Measurements from ENCODE around the gene ZNF165.
A peak's percentile ranks its signal among the peaks of the same experiment; 100 is the strongest.

ZNF165 gene

GRCh38 chr6:28115799-28116198 lies 35.4 kb downstream of the ZNF165 start:
- TF ChIP-seq SIN3A (IDR thresholded peaks at IDR 0.05; ENCODE audit: borderline replicate concordance, insufficient read depth, low read length) (no peak), FOXP2 (optimal IDR thresholded peaks at IDR 0.05; ENCODE audit: borderline replicate concordance, extremely low read depth, extremely low read length, insufficient read depth) (no peak), TAF1 (IDR thresholded peaks at IDR 0.05; ENCODE audit: borderline replicate concordance, insufficient read depth, low read length) (no peak), REST (IDR thresholded peaks at IDR 0.05; ENCODE audit: insufficient read depth in 1 of 2, low read depth in 2 of 2, low read length in 2 of 2) (no peak), POLR2AphosphoS5 (IDR thresholded peaks at IDR 0.05; ENCODE audit: low read depth, low read length) (no peak)

- TF ChIP-seq POLR2AphosphoS5 (IDR thresholded peaks at IDR 0.05; ENCODE audit: low read depth, low read length) (no peak), REST (IDR thresholded peaks at IDR 0.05; ENCODE audit: insufficient read depth in 1 of 2, low read depth in 2 of 2, low read length in 2 of 2) (no peak), SIN3A (IDR thresholded peaks at IDR 0.05; ENCODE audit: borderline replicate concordance, insufficient read depth, low read length) (no peak), FOXP2 (optimal IDR thresholded peaks at IDR 0.05; ENCODE audit: borderline replicate concordance, extremely low read depth, extremely low read length, insufficient read depth) (no peak), TAF1 (IDR thresholded peaks at IDR 0.05; ENCODE audit: borderline replicate concordance, insufficient read depth, low read length) (no peak)
Measured at GRCh38 chr6:28117386-28118050, 37.1 kb downstream of the ZNF165 start.

DNA sequence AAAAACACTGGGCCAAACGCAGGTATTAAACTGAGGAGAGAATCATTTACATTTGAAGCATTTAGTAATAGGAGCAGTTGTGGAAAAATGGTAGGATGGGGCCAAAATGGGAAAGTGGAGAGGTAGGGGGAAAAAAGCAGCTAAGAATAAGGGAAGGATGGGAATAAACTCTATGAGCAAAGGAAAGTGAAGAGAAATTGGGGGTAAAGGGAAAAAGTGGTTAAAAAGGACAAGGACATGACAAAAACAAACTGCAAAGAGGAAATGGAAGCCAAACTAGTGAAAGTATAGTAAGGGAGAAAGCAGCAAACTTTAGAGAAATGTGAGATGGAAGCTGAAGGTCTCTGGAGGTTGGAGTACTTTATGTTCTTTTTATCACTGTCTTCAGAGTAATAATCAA lies 37.8 kb downstream of the ZNF165 start:
- no peak for TF ChIP-seq TAF1 (IDR thresholded peaks at IDR 0.05; ENCODE audit: borderline replicate concordance, insufficient read depth, low read length)
- TF ChIP-seq POLR2AphosphoS5 (IDR thresholded peaks at IDR 0.05; ENCODE audit: low read depth, low read length): no peak
- no peak for TF ChIP-seq SIN3A (IDR thresholded peaks at IDR 0.05; ENCODE audit: borderline replicate concordance, insufficient read depth, low read length)
- TF ChIP-seq REST (IDR thresholded peaks at IDR 0.05; ENCODE audit: insufficient read depth in 1 of 2, low read depth in 2 of 2, low read length in 2 of 2): no peak
- TF ChIP-seq FOXP2 (optimal IDR thresholded peaks at IDR 0.05; ENCODE audit: borderline replicate concordance, extremely low read depth, extremely low read length, insufficient read depth): no peak

DNA sequence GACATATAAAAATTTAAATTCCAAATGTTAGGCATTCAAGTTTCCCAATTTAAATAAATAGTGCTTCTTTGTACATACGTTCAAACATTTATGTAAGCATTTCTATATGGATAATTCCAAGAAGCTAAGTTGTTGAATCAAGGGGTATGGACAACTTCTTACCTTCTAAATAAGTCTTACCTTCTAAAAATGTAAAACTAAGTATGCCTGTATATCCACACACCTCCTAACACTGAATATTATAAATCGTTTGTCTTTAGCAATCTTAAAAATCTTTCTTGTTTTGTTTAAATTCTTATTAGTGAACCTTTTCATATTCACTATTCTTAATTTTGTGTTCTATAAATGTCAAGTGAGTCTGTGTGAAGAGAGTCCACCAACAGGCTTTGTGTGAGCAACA lies 41.5 kb downstream of the ZNF165 start:
- no peak for TF ChIP-seq TAF1 (IDR thresholded peaks at IDR 0.05; ENCODE audit: borderline replicate concordance, insufficient read depth, low read length)
- TF ChIP-seq SIN3A (IDR thresholded peaks at IDR 0.05; ENCODE audit: borderline replicate concordance, insufficient read depth, low read length): no peak

- TF ChIP-seq SIN3A (IDR thresholded peaks at IDR 0.05; ENCODE audit: borderline replicate concordance, insufficient read depth, low read length): peak; percentile 82; the same call in 1 of the 2 replicates
- TF ChIP-seq TAF1 (IDR thresholded peaks at IDR 0.05; ENCODE audit: borderline replicate concordance, insufficient read depth, low read length): peak; percentile 92
- TF ChIP-seq POLR2AphosphoS5 (IDR thresholded peaks at IDR 0.05; ENCODE audit: low read depth, low read length): peak; percentile 92
- TF ChIP-seq FOXP2 (optimal IDR thresholded peaks at IDR 0.05; ENCODE audit: borderline replicate concordance, extremely low read depth, extremely low read length, insufficient read depth): no peak
- TF ChIP-seq REST (IDR thresholded peaks at IDR 0.05; ENCODE audit: insufficient read depth in 1 of 2, low read depth in 2 of 2, low read length in 2 of 2): peak in 1 of 2 experiments; percentile 48; a peak in 1 of 4 replicates
Measured at GRCh38 chr6:28124350-28124970, 44.1 kb downstream of the ZNF165 start, which contains the start of gene ZSCAN16. Gene ZSCAN16 (plus strand): TSS chr6:28124609. CDS start chr6:28125444, 835 bp downstream.

Data from PFSK-1 (cell line).